Measurements from ENCODE around the gene METAP1D.

METAP1D gene

DNA sequence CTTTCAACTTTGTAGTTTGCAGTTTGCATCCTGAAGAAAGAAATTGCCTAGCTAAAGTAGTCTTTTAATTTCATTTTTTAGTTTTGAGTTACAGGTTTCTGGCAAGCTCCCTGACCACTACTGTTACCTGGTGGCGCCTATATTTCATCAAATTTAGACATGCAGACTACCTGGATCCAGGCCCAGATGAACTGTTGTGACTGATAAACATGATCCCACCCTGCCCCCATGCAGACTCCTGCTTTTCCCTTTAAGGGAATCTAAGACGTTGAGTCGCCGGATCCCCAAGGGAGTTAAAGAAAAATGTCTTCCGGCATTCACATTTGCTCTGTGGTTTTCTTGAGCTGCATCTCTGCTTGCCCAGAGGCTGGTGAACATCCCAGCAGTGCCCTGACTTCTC, 22.2 kb downstream of the METAP1D start:
- Histone ChIP-seq H3K4me3 (ENCODE audit: low read depth, low read length) (no peak overlapping the region), H3K9ac (no peak overlapping the region)

GRCh38 chr2:172031536-172031935, 31.8 kb downstream of the METAP1D start:
- TF ChIP-seq CTCF (IDR thresholded peaks at IDR 0.05) = no peak
- Histone ChIP-seq H3K4me1 (no peaks in the 10 kb centered on the region), H3K79me2 (no peaks in the 10 kb centered on the region), H2AFZ (no peak overlapping the region), H3K27me3 (ENCODE audit: control insufficient read depth, insufficient read depth, low read length) (no peaks in the 10 kb centered on the region), H3K36me3 (ENCODE audit: control insufficient read depth, insufficient read depth, low read length) (no peaks in the 10 kb centered on the region), H3K4me2 (ENCODE audit: low read length) (no peak overlapping the region), H3K9ac (no peak overlapping the region), H3K27ac (no peak overlapping the region), H3K9me3 (ENCODE audit: control insufficient read depth, low read length) (no peaks in the 10 kb centered on the region), H3K4me3 (ENCODE audit: low read depth, low read length) (no peak overlapping the region)

More for the DNA sequence above, 22.2 kb downstream of the METAP1D start:
- no peaks in the 10 kb centered on the region for H3K9me3 ChIP-seq (ENCODE audit: control insufficient read depth, low read length)
- H2AFZ ChIP-seq = peak overlapping the region; percentile 39
- H3K27ac ChIP-seq = no peak overlapping the region
- no peak for TF ChIP-seq CTCF (IDR thresholded peaks at IDR 0.05)
- H3K79me2 ChIP-seq = no peaks in the 10 kb centered on the region
- H3K4me1 ChIP-seq = peaks cover 6% of the 10 kb centered on the region
- no peak overlapping the region for H3K4me2 ChIP-seq (ENCODE audit: low read length)
- no peaks in the 10 kb centered on the region for H3K27me3 ChIP-seq (ENCODE audit: control insufficient read depth, insufficient read depth, low read length)
- no peaks in the 10 kb centered on the region for H3K36me3 ChIP-seq (ENCODE audit: control insufficient read depth, insufficient read depth, low read length)

- no peaks in the 10 kb centered on the region for H3K9me3 ChIP-seq (ENCODE audit: control insufficient read depth, low read length)
- H3K27me3 ChIP-seq (ENCODE audit: control insufficient read depth, insufficient read depth, low read length) = no peaks in the 10 kb centered on the region
- H2AFZ ChIP-seq = no peak overlapping the region
- no peak overlapping the region for H3K27ac ChIP-seq
- no peak overlapping the region for H3K4me2 ChIP-seq (ENCODE audit: low read length)
- H3K4me3 ChIP-seq (ENCODE audit: low read depth, low read length) = no peak overlapping the region
- no peak overlapping the region for H3K9ac ChIP-seq
- no peaks in the 10 kb centered on the region for H3K79me2 ChIP-seq
- no peak for TF ChIP-seq CTCF (IDR thresholded peaks at IDR 0.05)
- no peaks in the 10 kb centered on the region for H3K4me1 ChIP-seq
- no peaks in the 10 kb centered on the region for H3K36me3 ChIP-seq (ENCODE audit: control insufficient read depth, insufficient read depth, low read length)
Measured at GRCh38 chr2:172038121-172038520, 38.4 kb downstream of the METAP1D start.

- H3K36me3 ChIP-seq (ENCODE audit: control insufficient read depth, insufficient read depth, low read length) = no peaks in the 10 kb centered on the region
- H2AFZ ChIP-seq = no peak overlapping the region
- no peaks in the 10 kb centered on the region for H3K27me3 ChIP-seq (ENCODE audit: control insufficient read depth, insufficient read depth, low read length)
- TF ChIP-seq CTCF (IDR thresholded peaks at IDR 0.05) = no peak
- no peak overlapping the region for H3K4me2 ChIP-seq (ENCODE audit: low read length)
- no peaks in the 10 kb centered on the region for H3K79me2 ChIP-seq
- no peak overlapping the region for H3K27ac ChIP-seq
- no peak overlapping the region for H3K4me3 ChIP-seq (ENCODE audit: low read depth, low read length)
- no peaks in the 10 kb centered on the region for H3K4me1 ChIP-seq
- no peaks in the 10 kb centered on the region for H3K9me3 ChIP-seq (ENCODE audit: control insufficient read depth, low read length)
- no peak overlapping the region for H3K9ac ChIP-seq
Measured at GRCh38 chr2:172038604-172039003, 38.9 kb downstream of the METAP1D start.

- Histone ChIP-seq H3K27me3 (ENCODE audit: control insufficient read depth, insufficient read depth, low read length) (no peaks in the 10 kb centered on the region), H3K9me3 (ENCODE audit: control insufficient read depth, low read length) (no peaks in the 10 kb centered on the region), H3K36me3 (ENCODE audit: control insufficient read depth, insufficient read depth, low read length) (no peaks in the 10 kb centered on the region), H3K27ac (no peak overlapping the region), H2AFZ (no peak overlapping the region), H3K79me2 (no peaks in the 10 kb centered on the region), H3K9ac (no peak overlapping the region), H3K4me1 (no peaks in the 10 kb centered on the region), H3K4me3 (ENCODE audit: low read depth, low read length) (no peak overlapping the region), H3K4me2 (ENCODE audit: low read length) (no peak overlapping the region)
- TF ChIP-seq CTCF (IDR thresholded peaks at IDR 0.05) = no peak
Measured at GRCh38 chr2:172039011-172039704, 39.4 kb downstream of the METAP1D start.

All from parathyroid adenoma (tissue), 2 donors.